ENCODE measurements around the gene FTCD.

The FTCD gene

GRCh38 chr21:46165098-46165497 lies 9.7 kb upstream of the FTCD start:
- in situ Hi-C loops (cut with MboI; ENCODE audit: low pct_unique_long_range_greater_than_20kb, low sequenced_read_pairs, unreplicated experiment), result no loop called here
- DNase-seq (ENCODE audit: low spot score), result no peak
- TF ChIP-seq CTCF (IDR thresholded peaks at IDR 0.05; ENCODE audit: extremely low read depth, insufficient read depth, missing control alignments), result no peak

- DNase-seq (ENCODE audit: low spot score), result no peak
- TF ChIP-seq CTCF (IDR thresholded peaks at IDR 0.05; ENCODE audit: extremely low read depth, insufficient read depth, missing control alignments), result no peak
- in situ Hi-C loops (cut with MboI; ENCODE audit: low pct_unique_long_range_greater_than_20kb, low sequenced_read_pairs, unreplicated experiment), result no loop called here
Measured at GRCh38 chr21:46163380-46163779, 8.0 kb upstream of the FTCD start.

GRCh38 chr21:46161633-46162592 lies 6.5 kb upstream of the FTCD start:
- in situ Hi-C loops (cut with MboI; ENCODE audit: low pct_unique_long_range_greater_than_20kb, low sequenced_read_pairs, unreplicated experiment), result no loop called here
- DNase-seq (ENCODE audit: low spot score), result no peak
- no peak for TF ChIP-seq CTCF (IDR thresholded peaks at IDR 0.05; ENCODE audit: extremely low read depth, insufficient read depth, missing control alignments)

- in situ Hi-C loops (cut with MboI; ENCODE audit: low pct_unique_long_range_greater_than_20kb, low sequenced_read_pairs, unreplicated experiment), result no loop called here
- no peak for TF ChIP-seq CTCF (IDR thresholded peaks at IDR 0.05; ENCODE audit: extremely low read depth, insufficient read depth, missing control alignments)
- DNase-seq (ENCODE audit: low spot score), result no peak
Measured at GRCh38 chr21:46160907-46161632, 5.7 kb upstream of the FTCD start.

- in situ Hi-C loops (cut with MboI; ENCODE audit: low pct_unique_long_range_greater_than_20kb, low sequenced_read_pairs, unreplicated experiment), result no loop called here
- TF ChIP-seq CTCF (IDR thresholded peaks at IDR 0.05; ENCODE audit: extremely low read depth, insufficient read depth, missing control alignments), result no peak
- no peak for DNase-seq (ENCODE audit: low spot score)
Measured at GRCh38 chr21:46160657-46160906, 5.2 kb upstream of the FTCD start.

- in situ Hi-C loops (cut with MboI; ENCODE audit: low pct_unique_long_range_greater_than_20kb, low sequenced_read_pairs, unreplicated experiment), result no loop called here
- no peak for TF ChIP-seq CTCF (IDR thresholded peaks at IDR 0.05; ENCODE audit: extremely low read depth, insufficient read depth, missing control alignments)
- no peak for DNase-seq (ENCODE audit: low spot score)
Measured at GRCh38 chr21:46159841-46160656, 4.7 kb upstream of the FTCD start.
